SK-N-SH treated with all-trans-retinoic acid at 6 μM for 48 hours (cell line): Measurements from ENCODE around the gene PHACTR2.

ENCODE experiments used
- BACH2 ChIP-seq: fragments of 250-450 bp; sonication (Bioruptor Pico); IDR thresholded peaks from 2 replicates; pipeline ENCODE4 v1.9.0; 2021; ENCODE audit warnings: mild to moderate bottlenecking, borderline replicate concordance
- ESRRG ChIP-seq: fragments of 250-450 bp; sonication (Bioruptor Pico); IDR thresholded peaks from 2 replicates; pipeline ENCODE4 v1.6.1; 2021; ENCODE audit warnings: mild to moderate bottlenecking
- ISL1 ChIP-seq: fragments of 250-450 bp; sonication (Bioruptor Pico); IDR thresholded peaks from 2 replicates; pipeline ENCODE4 v2.1.2; 2022; ENCODE audit warnings: mild to moderate bottlenecking, moderate library complexity
- RARB ChIP-seq: fragments of 250-450 bp; sonication (Bioruptor Pico); IDR thresholded peaks from 2 replicates; pipeline ENCODE4 v1.8.0; 2021; ENCODE audit warnings: mild to moderate bottlenecking, moderate library complexity
- TOX ChIP-seq: fragments of 250-450 bp; sonication (Bioruptor Pico); IDR thresholded peaks from 2 replicates; pipeline ENCODE4 v1.8.0; 2021; ENCODE audit warnings: mild to moderate bottlenecking, moderate library complexity, borderline replicate concordance
- ZFP3 ChIP-seq: fragments of 250-450 bp; sonication (Bioruptor Pico); IDR thresholded peaks from 2 replicates; pipeline ENCODE4 v1.5.0; 2020; ENCODE audit warnings: mild to moderate bottlenecking, moderate library complexity
- ZFP30 ChIP-seq: fragments of 450-650 bp; formaldehyde crosslinking; IDR thresholded peaks from 2 replicates; pipeline ENCODE4 v1.5.0; 2022; ENCODE audit warnings: mild to moderate bottlenecking, moderate library complexity
- ZNF8 ChIP-seq: fragments of 450-650 bp; formaldehyde crosslinking; IDR thresholded peaks from 2 replicates; pipeline ENCODE4 v1.5.0; 2020; ENCODE audit warnings: mild to moderate bottlenecking, moderate library complexity
- TF ChIP-seq, protein P1 (sequence below): fragments of 250-450 bp; sonication (Bioruptor Pico); IDR thresholded peaks from 2 replicates; pipeline ENCODE4 v1.8.0; 2020; ENCODE audit warnings: mild to moderate bottlenecking, moderate library complexity, borderline replicate concordance
- TF ChIP-seq, protein P2 (sequence below): fragments of 250-450 bp; sonication (Bioruptor Pico); IDR thresholded peaks from 2 replicates; pipeline ENCODE4 v1.5.1; 2021; ENCODE audit warnings: mild to moderate bottlenecking, moderate library complexity
- TF ChIP-seq, protein P3 (sequence below): fragments of 250-450 bp; sonication (Bioruptor Pico); IDR thresholded peaks from 2 replicates; pipeline ENCODE4 v1.5.1; 2020; ENCODE audit warnings: low read depth, mild to moderate bottlenecking, moderate library complexity

DNA sequence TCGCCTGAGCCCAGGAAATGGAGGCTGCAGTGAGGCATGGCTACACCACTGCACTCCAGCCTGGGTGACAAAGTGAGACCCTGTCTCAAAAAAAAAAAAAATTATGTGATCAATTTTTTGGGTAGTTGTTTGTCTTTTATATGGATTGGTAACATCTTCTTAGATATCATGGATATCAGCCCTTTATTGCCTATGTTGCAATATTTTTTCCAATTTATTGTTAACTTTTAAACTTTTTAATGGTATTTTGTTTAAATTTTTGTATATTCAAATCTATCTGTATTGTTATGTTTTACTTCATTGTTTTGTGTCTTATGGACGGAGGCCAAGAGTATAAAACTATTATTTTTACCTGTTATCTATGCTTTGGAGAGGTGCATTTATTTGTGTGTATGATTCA is 133.0 kb downstream of the PHACTR2 start:
- TF ChIP-seq ESRRG (CRISPR knock-in tag) (no peak), BACH2 (CRISPR knock-in tag) (no peak), ZFP30 (CRISPR knock-in tag) (no peak), ZFP3 (CRISPR knock-in tag) (no peak), ZNF8 (no peak), TOX (CRISPR knock-in tag) (no peak), RARB (CRISPR knock-in tag) (no peak), ISL1 (CRISPR knock-in tag) (no peak)
- TF ChIP-seq, protein P1, sequence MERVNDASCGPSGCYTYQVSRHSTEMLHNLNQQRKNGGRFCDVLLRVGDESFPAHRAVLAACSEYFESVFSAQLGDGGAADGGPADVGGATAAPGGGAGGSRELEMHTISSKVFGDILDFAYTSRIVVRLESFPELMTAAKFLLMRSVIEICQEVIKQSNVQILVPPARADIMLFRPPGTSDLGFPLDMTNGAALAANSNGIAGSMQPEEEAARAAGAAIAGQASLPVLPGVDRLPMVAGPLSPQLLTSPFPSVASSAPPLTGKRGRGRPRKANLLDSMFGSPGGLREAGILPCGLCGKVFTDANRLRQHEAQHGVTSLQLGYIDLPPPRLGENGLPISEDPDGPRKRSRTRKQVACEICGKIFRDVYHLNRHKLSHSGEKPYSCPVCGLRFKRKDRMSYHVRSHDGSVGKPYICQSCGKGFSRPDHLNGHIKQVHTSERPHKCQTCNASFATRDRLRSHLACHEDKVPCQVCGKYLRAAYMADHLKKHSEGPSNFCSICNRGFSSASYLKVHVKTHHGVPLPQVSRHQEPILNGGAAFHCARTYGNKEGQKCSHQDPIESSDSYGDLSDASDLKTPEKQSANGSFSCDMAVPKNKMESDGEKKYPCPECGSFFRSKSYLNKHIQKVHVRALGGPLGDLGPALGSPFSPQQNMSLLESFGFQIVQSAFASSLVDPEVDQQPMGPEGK (CRISPR knock-in tag), result no peak
- TF ChIP-seq, protein P2, sequence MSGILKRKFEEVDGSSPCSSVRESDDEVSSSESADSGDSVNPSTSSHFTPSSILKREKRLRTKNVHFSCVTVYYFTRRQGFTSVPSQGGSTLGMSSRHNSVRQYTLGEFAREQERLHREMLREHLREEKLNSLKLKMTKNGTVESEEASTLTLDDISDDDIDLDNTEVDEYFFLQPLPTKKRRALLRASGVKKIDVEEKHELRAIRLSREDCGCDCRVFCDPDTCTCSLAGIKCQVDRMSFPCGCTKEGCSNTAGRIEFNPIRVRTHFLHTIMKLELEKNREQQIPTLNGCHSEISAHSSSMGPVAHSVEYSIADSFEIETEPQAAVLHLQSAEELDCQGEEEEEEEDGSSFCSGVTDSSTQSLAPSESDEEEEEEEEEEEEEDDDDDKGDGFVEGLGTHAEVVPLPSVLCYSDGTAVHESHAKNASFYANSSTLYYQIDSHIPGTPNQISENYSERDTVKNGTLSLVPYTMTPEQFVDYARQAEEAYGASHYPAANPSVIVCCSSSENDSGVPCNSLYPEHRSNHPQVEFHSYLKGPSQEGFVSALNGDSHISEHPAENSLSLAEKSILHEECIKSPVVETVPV (CRISPR knock-in tag), result no peak
- TF ChIP-seq, protein P3, sequence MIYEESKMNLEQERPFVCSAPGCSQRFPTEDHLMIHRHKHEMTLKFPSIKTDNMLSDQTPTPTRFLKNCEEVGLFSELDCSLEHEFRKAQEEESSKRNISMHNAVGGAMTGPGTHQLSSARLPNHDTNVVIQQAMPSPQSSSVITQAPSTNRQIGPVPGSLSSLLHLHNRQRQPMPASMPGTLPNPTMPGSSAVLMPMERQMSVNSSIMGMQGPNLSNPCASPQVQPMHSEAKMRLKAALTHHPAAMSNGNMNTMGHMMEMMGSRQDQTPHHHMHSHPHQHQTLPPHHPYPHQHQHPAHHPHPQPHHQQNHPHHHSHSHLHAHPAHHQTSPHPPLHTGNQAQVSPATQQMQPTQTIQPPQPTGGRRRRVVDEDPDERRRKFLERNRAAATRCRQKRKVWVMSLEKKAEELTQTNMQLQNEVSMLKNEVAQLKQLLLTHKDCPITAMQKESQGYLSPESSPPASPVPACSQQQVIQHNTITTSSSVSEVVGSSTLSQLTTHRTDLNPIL (CRISPR knock-in tag), result no peak
